ENCODE measurements around the gene LIMK2.
"Not testable (repeated sequence)": the region's sequence is repeated elsewhere in the genome, so short reads cannot be mapped to it uniquely, and the experiment has no call there.

LIMK2 gene

DNA sequence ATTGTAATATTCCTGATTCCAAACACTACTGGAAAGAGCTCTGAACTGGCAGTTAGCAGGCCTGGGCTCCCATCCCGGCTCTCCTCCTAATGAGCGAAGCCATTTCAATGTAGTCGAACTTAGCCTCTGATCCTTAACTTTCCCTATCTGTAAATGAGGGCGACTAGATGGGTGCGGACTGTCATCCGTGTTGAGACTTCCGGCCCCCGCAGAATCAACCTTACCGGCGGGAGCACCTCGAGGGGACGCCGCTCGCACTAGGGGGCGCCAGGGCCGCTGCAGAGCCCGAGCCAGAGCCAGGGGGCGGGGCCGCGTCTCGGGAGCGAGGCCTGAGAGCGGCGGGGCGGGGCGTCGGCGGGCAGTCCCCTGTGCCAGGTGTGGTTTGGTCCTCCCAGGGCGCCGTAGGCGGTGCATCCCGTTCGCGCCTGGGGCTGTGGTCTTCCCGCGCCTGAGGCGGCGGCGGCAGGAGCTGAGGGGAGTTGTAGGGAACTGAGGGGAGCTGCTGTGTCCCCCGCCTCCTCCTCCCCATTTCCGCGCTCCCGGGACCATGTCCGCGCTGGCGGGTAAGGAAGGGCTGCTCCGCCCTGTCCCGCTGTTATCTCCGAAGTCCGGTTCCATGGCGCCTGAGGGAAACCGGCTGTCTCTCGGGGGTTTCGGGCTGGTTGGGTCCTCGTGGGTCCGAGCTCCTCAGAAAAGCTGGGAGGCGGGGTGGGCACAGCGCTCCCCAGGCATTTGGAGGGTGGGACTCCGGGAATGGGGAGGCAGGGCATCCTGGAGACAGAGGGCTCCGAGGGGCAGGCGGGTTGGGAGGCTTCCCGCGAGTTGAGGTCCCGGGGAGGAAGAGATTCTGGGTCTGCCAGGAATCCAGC, at the start of gene LIMK2:
TSS of gene LIMK2 (plus strand) at position 437 of the 869 bp plus-strand sequence. CDS start at position 548, 111 bp downstream.
- in situ Hi-C loops (cut with MboI; ENCODE audit: low sequenced_read_pairs) = no loop called here

DNA sequence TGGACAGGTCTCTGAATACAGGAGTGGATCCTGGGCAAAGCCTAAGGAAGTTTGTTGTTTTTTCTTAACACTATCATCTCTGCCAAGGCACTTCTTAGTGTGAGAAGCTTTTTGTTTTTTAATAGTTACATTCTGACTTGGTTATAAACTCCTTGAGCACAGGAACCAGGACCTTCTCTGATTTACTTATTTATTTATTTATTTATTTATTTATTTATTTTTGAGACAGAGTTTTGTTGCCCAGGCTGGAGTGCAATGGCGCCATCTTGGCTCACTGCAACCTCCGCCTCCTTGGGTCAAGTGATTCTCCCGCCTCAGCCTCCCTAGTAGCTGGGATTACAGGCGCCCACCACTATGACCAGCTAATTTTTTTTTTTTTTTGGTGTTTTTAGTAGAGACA, 41.1 kb upstream of the LIMK2 start:
- in situ Hi-C loops (cut with MboI; ENCODE audit: low sequenced_read_pairs) = no loop called here

DNA sequence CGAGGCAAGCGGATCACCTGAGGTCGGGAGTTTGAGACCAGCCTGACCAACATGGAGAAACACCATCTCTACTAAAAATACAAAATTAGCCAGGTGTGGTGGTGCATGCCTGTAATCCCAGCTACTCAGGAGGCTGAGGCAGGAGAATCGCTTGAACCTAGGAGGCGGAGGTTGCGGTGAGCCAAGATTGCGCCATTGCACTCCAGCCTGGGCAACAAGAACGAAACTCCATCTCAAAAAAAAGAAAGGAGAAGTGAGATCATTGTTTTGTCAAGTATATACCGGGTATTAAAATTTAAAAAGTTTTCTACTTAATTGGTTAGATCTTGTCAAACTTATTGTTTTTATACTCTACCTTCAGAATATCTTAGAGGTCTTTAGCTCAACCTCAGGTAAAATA, 40.4 kb upstream of the LIMK2 start:
- in situ Hi-C loops (cut with MboI; ENCODE audit: low sequenced_read_pairs) = not testable (repeated sequence)

DNA sequence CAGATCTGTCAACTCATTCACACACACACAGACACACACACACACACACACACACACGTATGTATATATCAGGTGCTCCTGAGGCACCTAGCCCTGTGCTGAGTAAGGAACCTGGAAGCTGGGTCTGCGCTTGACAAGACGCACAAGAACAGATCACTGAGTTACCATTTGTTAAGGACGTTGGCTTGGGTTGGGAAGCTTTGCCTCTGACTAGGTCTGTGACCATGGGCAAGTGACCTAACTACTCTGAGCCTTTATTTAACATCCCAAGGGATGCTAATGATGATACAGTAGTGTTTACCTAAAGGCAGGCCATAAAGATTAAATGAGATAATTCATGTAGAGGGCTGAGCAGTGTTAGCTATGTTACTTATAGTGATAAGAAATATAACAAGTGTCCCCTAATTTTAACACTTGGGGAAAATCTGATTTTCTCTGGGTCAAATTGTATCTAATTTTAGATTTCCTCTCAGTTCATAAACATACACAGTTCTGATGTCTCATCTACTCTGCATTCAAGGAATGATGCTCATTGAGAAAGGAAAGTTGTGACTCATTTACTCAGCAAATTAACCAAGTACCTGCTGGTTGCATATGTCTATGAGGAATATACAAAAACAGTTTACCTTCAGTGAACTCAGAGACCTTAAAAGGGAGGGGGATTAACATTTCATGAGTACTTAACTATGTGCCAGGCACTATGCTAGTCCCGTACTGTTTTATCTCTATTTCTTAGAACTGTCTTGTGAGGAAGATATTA, 38.5 kb upstream of the LIMK2 start:
- in situ Hi-C loops (cut with MboI; ENCODE audit: low sequenced_read_pairs) = no loop called here

DNA sequence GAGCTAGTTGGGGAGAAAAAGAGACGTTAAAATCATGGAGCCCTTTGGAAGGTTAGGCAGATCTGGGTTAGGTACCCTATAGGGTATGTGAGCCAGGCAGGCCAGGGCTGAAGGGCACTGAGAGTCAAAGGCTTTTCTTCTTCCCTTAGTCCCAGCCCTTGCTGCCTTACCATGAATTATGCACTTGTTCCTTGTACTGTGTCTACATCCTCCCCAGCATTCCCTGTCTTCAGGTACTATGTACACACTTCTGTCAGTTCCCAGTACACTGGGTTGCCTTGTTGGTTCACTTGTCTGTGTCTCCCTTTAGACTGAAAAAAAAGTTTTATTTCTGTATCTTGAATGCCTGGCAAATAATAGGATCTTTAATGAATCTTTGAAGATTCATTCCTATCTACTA, 35.2 kb upstream of the LIMK2 start:
- in situ Hi-C loops (cut with MboI; ENCODE audit: low sequenced_read_pairs) = no loop called here

DNA sequence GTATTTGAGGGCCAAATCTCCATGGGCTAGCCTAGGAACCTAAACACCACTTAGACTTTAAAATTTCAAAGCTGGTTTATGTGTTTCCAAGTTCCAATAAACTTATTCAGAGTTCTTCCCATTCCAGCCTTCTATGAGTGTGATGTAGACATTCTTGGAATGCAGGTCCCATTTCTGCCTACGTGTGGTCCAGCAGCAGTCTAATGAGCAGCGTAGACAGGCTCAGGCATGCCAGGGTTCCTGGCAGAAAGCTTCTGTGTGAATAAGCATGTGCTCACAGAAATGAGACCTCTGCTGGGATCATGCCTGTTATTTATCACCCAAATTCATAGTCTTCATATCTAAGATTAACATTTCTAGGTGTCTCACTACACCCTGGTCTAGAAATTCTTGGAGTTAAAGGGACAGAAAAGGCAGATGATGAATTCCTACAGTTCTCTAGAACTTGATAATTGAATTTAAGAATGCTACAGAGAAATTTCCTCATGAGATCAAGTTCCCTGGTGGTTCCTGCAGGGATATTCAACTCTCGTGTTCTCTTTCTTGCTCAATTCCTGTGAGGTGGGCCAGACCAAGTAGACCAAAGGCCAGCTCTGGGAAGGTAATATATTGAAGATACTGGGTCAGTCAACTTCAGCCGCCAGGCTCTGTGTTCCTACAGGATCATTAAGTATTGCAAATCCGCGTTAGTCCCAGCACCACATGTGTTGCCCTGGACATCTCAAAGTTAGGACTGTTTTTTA, 34.5 kb upstream of the LIMK2 start:
- in situ Hi-C loops (cut with MboI; ENCODE audit: low sequenced_read_pairs) = no loop called here

GRCh38 chr22:31178859-31179258, 33.2 kb upstream of the LIMK2 start:
- in situ Hi-C loops (cut with MboI; ENCODE audit: low sequenced_read_pairs) = no loop called here

DNA sequence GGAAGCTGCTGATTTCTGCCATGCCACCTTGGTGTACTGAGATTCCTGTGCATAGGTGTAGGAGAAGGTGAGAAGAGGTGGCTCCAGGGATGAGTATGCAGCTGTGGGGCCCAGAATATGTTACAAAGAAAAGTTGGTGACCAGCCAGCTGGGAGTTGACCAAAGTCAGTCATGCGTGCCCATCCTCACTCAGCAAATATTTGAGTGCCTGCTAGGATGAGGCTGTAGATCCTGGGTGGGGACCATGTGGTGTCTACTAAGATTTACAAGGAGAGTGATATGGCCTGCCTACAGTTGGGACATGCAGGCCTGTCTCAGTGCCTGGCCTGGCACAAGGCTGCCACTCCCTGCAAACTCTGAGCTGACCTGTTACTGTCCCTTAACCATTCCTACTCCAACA, 32.8 kb upstream of the LIMK2 start:
- in situ Hi-C loops (cut with MboI; ENCODE audit: low sequenced_read_pairs) = no loop called here

GRCh38 chr22:31184015-31184414, 28.1 kb upstream of the LIMK2 start:
- in situ Hi-C loops (cut with MboI; ENCODE audit: low sequenced_read_pairs) = no loop called here

DNA sequence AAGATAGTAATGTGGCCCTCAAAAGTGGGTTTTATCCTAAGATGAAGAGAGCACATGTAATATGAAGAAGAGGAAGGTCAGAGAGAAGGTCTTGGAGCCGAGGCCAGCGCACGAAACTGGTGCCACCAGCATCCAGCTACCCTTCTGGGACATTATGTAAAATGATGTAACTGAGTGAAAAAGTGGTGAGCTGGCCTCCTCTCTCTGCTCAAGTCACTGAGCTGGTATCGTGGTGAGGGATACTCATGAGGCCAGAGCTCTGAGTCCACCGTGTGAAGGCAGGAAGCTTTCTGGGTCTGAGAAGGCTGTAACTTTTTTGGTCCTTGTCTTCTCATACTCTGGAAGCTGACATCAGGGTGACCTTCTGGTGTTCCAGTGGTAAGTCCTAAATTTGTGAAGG, 27.0 kb upstream of the LIMK2 start:
- in situ Hi-C loops (cut with MboI; ENCODE audit: low sequenced_read_pairs) = no loop called here

DNA sequence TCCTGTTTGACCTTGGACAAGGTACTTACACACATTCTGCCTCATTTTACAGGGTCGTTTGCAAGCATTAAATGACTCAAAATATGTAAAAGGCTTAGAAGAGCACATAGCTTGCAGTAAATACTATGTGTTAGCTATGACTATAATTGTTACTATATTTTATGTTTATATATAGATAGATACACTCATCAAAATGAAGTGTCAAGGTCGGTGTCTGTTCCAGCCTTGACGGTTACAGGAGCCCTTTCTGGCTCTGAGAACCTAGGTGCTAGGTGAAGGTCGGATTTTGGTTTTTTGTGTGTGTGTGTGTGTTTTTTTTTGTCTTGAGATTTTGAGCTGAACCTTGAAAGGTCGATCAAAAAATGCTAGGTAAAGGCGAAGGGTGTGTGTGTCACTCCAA, 24.5 kb upstream of the LIMK2 start:
- in situ Hi-C loops (cut with MboI; ENCODE audit: low sequenced_read_pairs) = no loop called here

DNA sequence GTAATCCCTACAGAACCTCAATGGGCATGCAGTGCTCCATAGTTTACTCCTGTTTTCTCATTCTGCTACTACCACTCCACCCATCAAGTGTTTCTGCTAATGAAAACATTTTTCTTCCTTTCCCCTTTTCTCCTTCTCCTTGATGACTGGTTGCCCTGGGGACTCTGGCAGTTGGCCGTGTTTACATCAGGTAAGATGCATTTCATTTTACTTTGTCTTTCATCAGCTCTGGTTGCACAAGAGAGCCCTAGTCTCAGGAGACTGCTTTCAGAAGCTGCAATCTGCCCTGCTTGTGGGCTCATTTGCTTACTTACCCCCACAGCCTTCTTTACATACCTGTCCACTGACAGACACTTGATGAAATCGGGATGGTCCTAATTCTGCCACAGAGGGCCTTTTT, 19.6 kb upstream of the LIMK2 start:
- in situ Hi-C loops (cut with MboI; ENCODE audit: low sequenced_read_pairs) = no loop called here

- in situ Hi-C loops (cut with MboI; ENCODE audit: low sequenced_read_pairs) = no loop called here
Observed at GRCh38 chr22:31193092-31193491, 19.0 kb upstream of the LIMK2 start.

- in situ Hi-C loops (cut with MboI; ENCODE audit: low sequenced_read_pairs) = not testable (repeated sequence)
Observed at GRCh38 chr22:31194681-31195080, 17.4 kb upstream of the LIMK2 start.

GRCh38 chr22:31199187-31199586, 12.9 kb upstream of the LIMK2 start:
- in situ Hi-C loops (cut with MboI; ENCODE audit: low sequenced_read_pairs) = no loop called here

DNA sequence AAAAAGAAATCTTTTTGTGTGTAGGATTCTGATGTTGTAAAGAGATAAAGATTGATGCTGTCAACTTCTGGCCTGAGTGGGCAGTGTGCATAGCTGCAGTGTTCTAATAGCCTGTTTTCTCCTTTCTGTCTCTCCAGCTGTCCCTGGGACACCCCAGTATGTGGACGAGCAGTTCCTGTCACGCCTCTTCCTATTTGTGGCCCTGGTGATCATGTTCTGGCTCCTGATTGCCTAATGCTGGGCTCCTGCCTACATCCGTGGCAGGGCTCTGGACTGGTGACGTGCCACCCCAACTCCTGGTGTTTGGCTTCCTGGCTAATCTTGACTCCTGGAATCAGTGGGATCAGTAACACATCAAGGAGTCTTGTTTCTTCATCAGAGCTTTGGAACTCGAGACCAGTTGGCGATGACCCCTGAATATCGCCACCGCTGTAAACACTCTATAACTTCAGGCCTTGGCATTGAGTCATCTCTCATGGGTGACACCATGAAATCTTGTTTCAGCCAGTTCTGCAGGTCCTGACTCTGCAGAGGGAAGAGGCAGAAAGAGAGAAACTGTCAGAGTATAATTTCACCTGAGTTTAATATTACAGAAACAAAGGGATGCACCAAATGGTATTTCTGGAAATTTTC, 7.6 kb upstream of the LIMK2 start:
- in situ Hi-C loops (cut with MboI; ENCODE audit: low sequenced_read_pairs) = not testable (repeated sequence)

DNA sequence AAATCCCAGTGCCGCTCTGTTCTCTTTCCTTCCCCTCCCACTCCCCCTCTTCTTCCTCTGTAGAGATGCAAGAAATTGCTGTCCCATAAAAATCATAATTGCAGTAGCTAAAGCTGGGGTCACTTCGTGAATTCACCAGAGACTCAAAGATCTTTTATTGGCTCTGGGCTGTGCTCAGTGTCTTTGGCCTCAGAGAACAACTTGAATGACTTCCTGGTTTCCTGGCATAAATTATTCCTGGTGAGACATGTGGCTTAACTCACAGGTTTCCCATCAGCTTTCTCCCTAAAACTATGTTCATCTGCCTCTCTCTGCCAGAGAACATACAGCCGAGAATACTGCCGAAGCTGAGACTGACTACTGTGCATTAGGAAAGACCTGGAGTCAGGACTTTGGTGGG, 7.0 kb upstream of the LIMK2 start:
- in situ Hi-C loops (cut with MboI; ENCODE audit: low sequenced_read_pairs) = not testable (repeated sequence)

- in situ Hi-C loops (cut with MboI; ENCODE audit: low sequenced_read_pairs) = not testable (repeated sequence)
Observed at GRCh38 chr22:31206460-31206859, 5.6 kb upstream of the LIMK2 start.

GRCh38 chr22:31206896-31207687, 5.0 kb upstream of the LIMK2 start:
- in situ Hi-C loops (cut with MboI; ENCODE audit: low sequenced_read_pairs) = no loop called here
